ENCODE data around the gene SPATS2. TPM values are rescaled to one million over a fixed set of nuclear protein-coding genes. Genes with fewer than 3 reads are reported as not detected.
"Not testable (repeated sequence)": the region's sequence is repeated elsewhere in the genome, so short reads cannot be mapped to it uniquely, and the experiment has no call there.

The SPATS2 gene
- total RNA-seq, 2 experiments from 2014 or later: 8.7 to 9.6 TPM

GRCh38 chr12:49487605-49488004 lies 120.3 kb downstream of the SPATS2 start:
- CTCF ChIA-PET: interaction anchor here (0.6 to 0.7 kb wide), 2 partner anchors 16 to 150 kb away, joined by 3 to 4 read pairs; no protein-coding TSS in a partner anchor

GRCh38 chr12:49489154-49489553 lies 121.9 kb downstream of the SPATS2 start:
- no peaks in the 10 kb centered on the region for H3K4me1 Mint-ChIP-seq (ENCODE audit: low read depth)
- CTCF ChIA-PET: no interaction called here
- no peak overlapping the region for H3K27ac Mint-ChIP-seq
- no peaks in the 10 kb centered on the region for H3K36me3 Mint-ChIP-seq (ENCODE audit: low read depth)
- no peaks in the 10 kb centered on the region for H3K27me3 Mint-ChIP-seq (ENCODE audit: low read depth)
- DNase-seq: no peak
- H3K9me3 Mint-ChIP-seq: no peaks in the 10 kb centered on the region
- intact Hi-C loops (cut with micrococcal nuclease): no loop called here
- H3K4me3 Mint-ChIP-seq: no peak overlapping the region

More at GRCh38 chr12:49487605-49488004, 120.3 kb downstream of the SPATS2 start:
- Mint-ChIP-seq H3K9me3 (no peaks in the 10 kb centered on the region), H3K36me3 (ENCODE audit: low read depth) (no peaks in the 10 kb centered on the region), H3K27me3 (ENCODE audit: low read depth) (no peaks in the 10 kb centered on the region), H3K4me1 (ENCODE audit: low read depth) (no peaks in the 10 kb centered on the region), H3K27ac (no peak overlapping the region), H3K4me3 (no peak overlapping the region)
- intact Hi-C loops (cut with micrococcal nuclease): no loop called here
- no peak for DNase-seq

- Mint-ChIP-seq H3K4me3 (no peak overlapping the region), H3K4me1 (ENCODE audit: low read depth) (no peaks in the 10 kb centered on the region), H3K27me3 (ENCODE audit: low read depth) (no peaks in the 10 kb centered on the region), H3K9me3 (no peaks in the 10 kb centered on the region), H3K36me3 (ENCODE audit: low read depth) (no peaks in the 10 kb centered on the region), H3K27ac (no peak overlapping the region)
- CTCF ChIA-PET: interaction anchor here (1.4 kb wide), 1 partner anchor 25 kb away, joined by 4 read pairs; no protein-coding TSS in a partner anchor
- no peak for DNase-seq
- intact Hi-C loops (cut with micrococcal nuclease): no loop called here
Measured at GRCh38 chr12:49489720-49490119, 122.5 kb downstream of the SPATS2 start.

GRCh38 chr12:49491823-49492222 lies 124.6 kb downstream of the SPATS2 start:
- no peak for DNase-seq
- Mint-ChIP-seq H3K4me1 (ENCODE audit: low read depth) (no peaks in the 10 kb centered on the region), H3K9me3 (no peaks in the 10 kb centered on the region), H3K27ac (no peak overlapping the region), H3K27me3 (ENCODE audit: low read depth) (no peaks in the 10 kb centered on the region), H3K4me3 (no peak overlapping the region), H3K36me3 (ENCODE audit: low read depth) (no peaks in the 10 kb centered on the region)
- intact Hi-C loops (cut with micrococcal nuclease): no loop called here
- CTCF ChIA-PET: no interaction called here

GRCh38 chr12:49493900-49494299 lies 126.6 kb downstream of the SPATS2 start:
- Mint-ChIP-seq H3K4me1 (ENCODE audit: low read depth) (no peaks in the 10 kb centered on the region), H3K9me3 (no peaks in the 10 kb centered on the region), H3K27ac (no peak overlapping the region), H3K36me3 (ENCODE audit: low read depth) (no peaks in the 10 kb centered on the region), H3K27me3 (ENCODE audit: low read depth) (no peaks in the 10 kb centered on the region), H3K4me3 (no peak overlapping the region)
- intact Hi-C loops (cut with micrococcal nuclease): no loop called here
- CTCF ChIA-PET: interaction anchor here (0.7 to 2.2 kb wide), 4 partner anchors 19 to 146 kb away, joined by 3 to 8 read pairs (median 4); no protein-coding TSS in a partner anchor
- no peak for DNase-seq

- Mint-ChIP-seq H3K4me3 (no peak overlapping the region), H3K27ac (no peak overlapping the region), H3K36me3 (ENCODE audit: low read depth) (no peaks in the 10 kb centered on the region), H3K4me1 (ENCODE audit: low read depth) (peaks cover 6% of the 10 kb centered on the region), H3K27me3 (ENCODE audit: low read depth) (no peaks in the 10 kb centered on the region), H3K9me3 (no peaks in the 10 kb centered on the region)
- DNase-seq: no peak
- intact Hi-C loops (cut with micrococcal nuclease): no loop called here
- CTCF ChIA-PET: interaction anchor here (0.6 to 2.8 kb wide), 3 partner anchors 17 to 138 kb away, joined by 4 to 19 read pairs (median 5); no protein-coding TSS in a partner anchor
Measured at GRCh38 chr12:49496417-49497360, 129.4 kb downstream of the SPATS2 start.

GRCh38 chr12:49501895-49502294 lies 134.6 kb downstream of the SPATS2 start:
- H3K4me3 Mint-ChIP-seq: no peak overlapping the region
- H3K4me1 Mint-ChIP-seq (ENCODE audit: low read depth): peaks cover 18% of the 10 kb centered on the region
- no peaks in the 10 kb centered on the region for H3K36me3 Mint-ChIP-seq (ENCODE audit: low read depth)
- H3K27ac Mint-ChIP-seq: peak overlapping the region; percentile 36
- H3K27me3 Mint-ChIP-seq (ENCODE audit: low read depth): no peaks in the 10 kb centered on the region
- no peak for DNase-seq
- intact Hi-C loops (cut with micrococcal nuclease): no loop called here
- CTCF ChIA-PET: interaction anchor here (1.2 to 7.1 kb wide), 4 partner anchors 10 to 143 kb away, joined by 3 to 46 read pairs (median 6); no protein-coding TSS in a partner anchor
- no peaks in the 10 kb centered on the region for H3K9me3 Mint-ChIP-seq

GRCh38 chr12:49502590-49502989 lies 135.3 kb downstream of the SPATS2 start:
- no peak overlapping the region for H3K27ac Mint-ChIP-seq
- no peaks in the 10 kb centered on the region for H3K9me3 Mint-ChIP-seq
- DNase-seq: no peak
- no peaks in the 10 kb centered on the region for H3K27me3 Mint-ChIP-seq (ENCODE audit: low read depth)
- no peak overlapping the region for H3K4me3 Mint-ChIP-seq
- intact Hi-C loops (cut with micrococcal nuclease): no loop called here
- H3K36me3 Mint-ChIP-seq (ENCODE audit: low read depth): no peaks in the 10 kb centered on the region
- peaks cover 18% of the 10 kb centered on the region for H3K4me1 Mint-ChIP-seq (ENCODE audit: low read depth)
- CTCF ChIA-PET: interaction anchor here (7.1 kb wide), 1 partner anchor 144 kb away, joined by 46 read pairs; no protein-coding TSS in a partner anchor

- intact Hi-C loops (cut with micrococcal nuclease): no loop called here
- Mint-ChIP-seq H3K36me3 (ENCODE audit: low read depth) (no peaks in the 10 kb centered on the region), H3K4me1 (ENCODE audit: low read depth) (peaks cover 18% of the 10 kb centered on the region)
Measured at GRCh38 chr12:49503674-49504180, 136.5 kb downstream of the SPATS2 start.

GRCh38 chr12:49505672-49506071 lies 138.4 kb downstream of the SPATS2 start:
- peaks cover 18% of the 10 kb centered on the region for H3K4me1 Mint-ChIP-seq (ENCODE audit: low read depth)
- no peak overlapping the region for H3K27ac Mint-ChIP-seq
- no peaks in the 10 kb centered on the region for H3K9me3 Mint-ChIP-seq
- no peak overlapping the region for H3K4me3 Mint-ChIP-seq
- H3K27me3 Mint-ChIP-seq (ENCODE audit: low read depth): no peaks in the 10 kb centered on the region
- CTCF ChIA-PET: interaction anchor here (7.1 kb wide), 1 partner anchor 147 kb away, joined by 46 read pairs; no protein-coding TSS in a partner anchor
- no peak for DNase-seq
- intact Hi-C loops (cut with micrococcal nuclease): no loop called here
- no peaks in the 10 kb centered on the region for H3K36me3 Mint-ChIP-seq (ENCODE audit: low read depth)

More at GRCh38 chr12:49503674-49504180, 136.5 kb downstream of the SPATS2 start:
- Mint-ChIP-seq H3K27ac (no peak overlapping the region), H3K27me3 (ENCODE audit: low read depth) (no peaks in the 10 kb centered on the region), H3K4me3 (no peak overlapping the region), H3K9me3 (no peaks in the 10 kb centered on the region)
- no peak for DNase-seq
- CTCF ChIA-PET: interaction anchor here (0.7 to 7.1 kb wide), 5 partner anchors 10 to 145 kb away, joined by 3 to 46 read pairs (median 4); no protein-coding TSS in a partner anchor

- Mint-ChIP-seq H3K4me1 (ENCODE audit: low read depth) (peaks cover 10% of the 10 kb centered on the region), H3K27ac (no peak overlapping the region), H3K9me3 (no peaks in the 10 kb centered on the region), H3K27me3 (ENCODE audit: low read depth) (no peaks in the 10 kb centered on the region), H3K4me3 (no peak overlapping the region), H3K36me3 (ENCODE audit: low read depth) (no peaks in the 10 kb centered on the region)
- intact Hi-C loops (cut with micrococcal nuclease): no loop called here
- CTCF ChIA-PET: interaction anchor here (0.9 to 3.0 kb wide), 2 partner anchors 142 to 149 kb away, joined by 3 to 11 read pairs; no protein-coding TSS in a partner anchor
- no peak for DNase-seq
Measured at GRCh38 chr12:49507139-49507538, 139.9 kb downstream of the SPATS2 start.

- H3K9me3 Mint-ChIP-seq; DNase-seq; H3K27me3 Mint-ChIP-seq (ENCODE audit: low read depth); H3K36me3 Mint-ChIP-seq (ENCODE audit: low read depth); H3K27ac Mint-ChIP-seq; intact Hi-C loops (cut with micrococcal nuclease); H3K4me3 Mint-ChIP-seq; H3K4me1 Mint-ChIP-seq (ENCODE audit: low read depth): not testable (repeated sequence)
- CTCF ChIA-PET: interaction anchor here (0.7 to 10.3 kb wide), 3 partner anchors 67 to 162 kb away, joined by 4 to 267 read pairs (median 12); partner anchors contain the start of gene DNAJC22
Measured at GRCh38 chr12:49509681-49510080, 142.4 kb downstream of the SPATS2 start.
